Liver (tissue), 9 donors: ENCODE measurements around the gene PSMD7. TPM values are rescaled to one million over a fixed set of nuclear protein-coding genes. Genes with fewer than 3 reads are reported as not detected.
A peak's percentile ranks its signal among the peaks of the same experiment; 100 is the strongest.

ENCODE experiments used
- DNase-seq: peaks from one replicate; pipeline ENCODE4 v3.0.0-alpha.2; 2017; ENCODE audit warnings: low spot score
- H3K27ac ChIP-seq, 2 donors: one replicate each; pipeline ENCODE4 v1.7.0; 2013; ENCODE audit warnings: inconsistent platforms in 2 of 2, low read length in 2 of 2, control low read depth in 1 of 2, low read depth in 1 of 2, mild to moderate bottlenecking in 1 of 2
- H3K27me3 ChIP-seq, 4 donors: one replicate each; pipeline versions ENCODE4 v1.6.1 to v1.7.0; 2013; ENCODE audit warnings: low read length in 3 of 4, inconsistent platforms in 1 of 4, mild to moderate bottlenecking in 1 of 4, moderate library complexity in 1 of 4; ENCODE audit not compliant: control insufficient read depth in 4 of 4, insufficient read depth in 4 of 4
- H3K36me3 ChIP-seq, 4 donors: one replicate each; pipeline versions ENCODE4 v1.6.1 to v1.7.0; 2013; ENCODE audit warnings: low read length in 3 of 4, mild to moderate bottlenecking in 3 of 4, low read depth in 1 of 4, moderate library complexity in 1 of 4; ENCODE audit not compliant: control insufficient read depth in 4 of 4, insufficient read depth in 3 of 4
- H3K4me1 ChIP-seq, 4 donors: one replicate each; pipeline versions ENCODE4 v1.6.1 to v1.7.0; 2013; ENCODE audit warnings: low read length in 3 of 4, mild to moderate bottlenecking in 3 of 4, moderate library complexity in 1 of 4; ENCODE audit not compliant: control insufficient read depth in 4 of 4, insufficient read depth in 4 of 4
- H3K4me3 ChIP-seq, 3 donors: one replicate each; pipeline versions ENCODE4 v1.6.1 to v1.7.0; 2013; ENCODE audit warnings: low read length in 3 of 3, control low read depth in 1 of 3, low read depth in 1 of 3, mild to moderate bottlenecking in 1 of 3
- H3K9ac ChIP-seq, 2 donors: one replicate each; pipeline ENCODE4 v1.7.0; 2013; ENCODE audit warnings: low read length in 2 of 2, mild to moderate bottlenecking in 2 of 2, moderate library complexity in 2 of 2, control low read depth in 1 of 2, low read depth in 1 of 2
- H3K9me3 ChIP-seq, 4 donors: one replicate each; pipeline versions ENCODE4 v1.6.1 to v1.7.0; 2013; ENCODE audit warnings: low read length in 3 of 4; ENCODE audit not compliant: control insufficient read depth in 4 of 4
- ATF3 ChIP-seq: IDR thresholded peaks from 2 replicates; pipeline ENCODE4 v1.6.1; 2016; ENCODE audit warnings: antibody characterized with exemption
- CTCF ChIP-seq: fragments of 150-350 bp; IDR thresholded peaks from 2 replicates; pipeline ENCODE4 v1.5.1; 2017; ENCODE audit warnings: improper control_type of control experiment, low read depth, low read length; ENCODE audit not compliant: missing input control
- EGR1 ChIP-seq, 2 donors: IDR thresholded peaks; 2 replicates each; pipeline ENCODE4 v1.6.1; 2016 to 2018; ENCODE audit warnings: antibody characterized with exemption in 2 of 2, low read depth in 2 of 2
- FOXA1 ChIP-seq: IDR thresholded peaks from 2 replicates; pipeline ENCODE4 v1.6.1; 2016; ENCODE audit warnings: antibody characterized with exemption
- FOXA2 ChIP-seq: IDR thresholded peaks from 2 replicates; pipeline ENCODE4 v1.6.1; 2016; ENCODE audit warnings: antibody characterized with exemption
- GABPA ChIP-seq, 2 donors: IDR thresholded peaks in 1 of 2; conservative IDR thresholded peaks in 1 of 2; 2 replicates each; pipeline ENCODE4 v1.6.1; 2016; ENCODE audit warnings: antibody characterized with exemption in 2 of 2, mild to moderate bottlenecking in 1 of 2, moderate library complexity in 1 of 2
- HNF4A ChIP-seq, 2 donors: conservative IDR thresholded peaks; 2 replicates each; pipeline ENCODE4 v1.6.1; 2016; ENCODE audit warnings: antibody characterized with exemption in 2 of 2, mild to moderate bottlenecking in 2 of 2
- HNF4G ChIP-seq: IDR thresholded peaks from 2 replicates; pipeline ENCODE4 v1.6.1; 2016; ENCODE audit warnings: antibody characterized with exemption
- JUND ChIP-seq, 2 donors: IDR thresholded peaks; 2 replicates each; pipeline ENCODE4 v1.6.1; 2016; ENCODE audit warnings: antibody characterized with exemption in 2 of 2
- MAX ChIP-seq: IDR thresholded peaks from 2 replicates; pipeline ENCODE4 v1.6.1; 2016; ENCODE audit warnings: antibody characterized with exemption
- NR2F2 ChIP-seq: IDR thresholded peaks from 2 replicates; pipeline ENCODE4 v1.6.1; 2016; ENCODE audit warnings: antibody characterized with exemption
- RAD21 ChIP-seq, 2 donors: IDR thresholded peaks; 2 replicates each; pipeline ENCODE4 v1.6.1; 2016; ENCODE audit warnings: antibody characterized with exemption in 2 of 2, mild to moderate bottlenecking in 2 of 2
- REST ChIP-seq: IDR thresholded peaks from 2 replicates; pipeline ENCODE4 v1.6.1; 2016; ENCODE audit warnings: antibody characterized with exemption, mild to moderate bottlenecking
- RXRA ChIP-seq, 2 donors: IDR thresholded peaks; 2 replicates each; pipeline ENCODE4 v1.6.1; 2017 to 2018; ENCODE audit warnings: antibody characterized with exemption in 2 of 2, mild to moderate bottlenecking in 1 of 2
- SP1 ChIP-seq: IDR thresholded peaks from 2 replicates; pipeline ENCODE4 v1.6.1; 2018; ENCODE audit warnings: antibody characterized with exemption, mild to moderate bottlenecking
- TAF1 ChIP-seq: conservative IDR thresholded peaks from 2 replicates; pipeline ENCODE4 v1.6.1; 2016; ENCODE audit warnings: antibody characterized with exemption, mild to moderate bottlenecking
- YY1 ChIP-seq: IDR thresholded peaks from 2 replicates; pipeline ENCODE4 v1.6.1; 2016; ENCODE audit warnings: antibody characterized with exemption, mild to moderate bottlenecking
- ZBTB33 ChIP-seq: IDR thresholded peaks from 2 replicates; pipeline ENCODE4 v1.6.1; 2016; ENCODE audit warnings: antibody characterized with exemption
- WGBS: extraction: QIAGEN DNeasy Blood & Tissue Kit; methylation state at CpG from one replicate; pipeline ENCODE4 v1.1.7; 2013; 5-methylcytosine and 5-hydroxymethylcytosine counted together
- polyA plus RNA-seq, 2 donors: library from polyadenylated mRNA; stranded (reverse) in 1 of 2; unstranded in 1 of 2; fragments of 200-250 nt in 1 of 2; fragments of >200 nt in 1 of 2; fragmentation: Nextera tagmentation in 1 of 2; extraction: Ambion mirVana in 1 of 2; gene quantifications; one replicate each; pipeline versions ENCODE4 v1.2.1 to v1.2.3, GENCODE V29; 2013 to 2015
- total RNA-seq, 2 donors: library from RNA; depleted of rRNA; stranded (reverse); fragments of >200 nt; gene quantifications; one replicate each; pipeline ENCODE4 v1.2.3, GENCODE V29; 2014
- donor health status: healthy.
- donor health status: healthy.
- donor health status: healthy.
- donor health status: healthy.
- donor health status: healthy.

PSMD7 gene
- total and polyA plus RNA-seq, 4 donors = 33.7 to 84.9 (median 60.9) TPM

- Histone ChIP-seq H3K9me3 (peaks cover 0 to 4% (median 0%) of the 10 kb centered on the region in 4 donors), H3K36me3 (no peaks in the 10 kb centered on the region), H3K27me3 (no peaks in the 10 kb centered on the region), H3K4me3 (no peak overlapping the region), H3K9ac (no peak overlapping the region), H3K27ac (peak overlapping the region; percentile 6 to 75), H3K4me1 (peaks cover 0 to 37% (median 31%) of the 10 kb centered on the region in 4 donors)
- TF ChIP-seq NR2F2 (no peak), YY1 (peak; percentile 51), REST (peak; percentile 24), GABPA (IDR thresholded peaks at IDR 0.05 in 1 of 2, conservative IDR thresholded peaks at IDR 0.05 in 1 of 2) (peak in 1 of 2 donors; percentile 33), HNF4G (no peak), JUND (IDR thresholded peaks at IDR 0.05) (peak in 1 of 2 donors; percentile 46), SP1 (no peak), TAF1 (no peak), FOXA2 (peak; percentile 48), MAX (peak; percentile 46), CTCF (no peak), HNF4A (conservative IDR thresholded peaks at IDR 0.05) (peak in 1 of 2 donors; percentile 52), EGR1 (IDR thresholded peaks at IDR 0.05; ENCODE audit: low read depth in 2 of 2) (no peak), FOXA1 (peak; percentile 28), RXRA (IDR thresholded peaks at IDR 0.05) (peak in 1 of 2 donors; percentile 50), RAD21 (IDR thresholded peaks at IDR 0.05) (no peak), ZBTB33 (peak; percentile 37), ATF3 (no peak)
- 96% methylated on average over 1 of the region's 1 CpG for WGBS
- DNase-seq = no peak
These were observed 4.9 kb upstream of the PSMD7 start for GRCh38 chr16:74291577-74292208.
